Measurements from ENCODE around the gene SEC14L1.

SEC14L1 gene

GRCh38 chr17:77163001-77163400 is 22.2 kb downstream of the SEC14L1 start:
- no peaks in the 10 kb centered on the region for H3K9me3 ChIP-seq (replicated peaks; ENCODE audit: insufficient read depth, low read length)
- H2AFZ ChIP-seq (ENCODE audit: low read length), result no peak overlapping the region
- peak overlapping the region; percentile 81 for H3K4me2 ChIP-seq (ENCODE audit: low read depth, low read length)
- H3K27ac ChIP-seq (ENCODE audit: low read length), result peak overlapping the region; percentile 87
- H3K4me3 ChIP-seq (ENCODE audit: low read length), result peak overlapping the region; percentile 40
- no peaks in the 10 kb centered on the region for H3K9me2 ChIP-seq (replicated peaks; ENCODE audit: insufficient read depth, low read length)
- peaks cover 53% of the 10 kb centered on the region for H3F3A ChIP-seq (ENCODE audit: insufficient read depth, low read length)
- no peak for TF ChIP-seq EZH2 (optimal IDR thresholded peaks at IDR 0.05; ENCODE audit: low read depth, low read length)
- no peak for TF ChIP-seq CTCF (IDR thresholded peaks at IDR 0.05; ENCODE audit: low read length)
- no peak for TF ChIP-seq EZH2phosphoT487 (IDR thresholded peaks at IDR 0.05; ENCODE audit: low read length)
- H3K27me3 ChIP-seq (replicated peaks; ENCODE audit: insufficient read depth, low read length), result no peaks in the 10 kb centered on the region
- peaks cover 100% of the 10 kb centered on the region for H3K79me2 ChIP-seq (ENCODE audit: low read length)
- peak; percentile 41 for DNase-seq
- H3K36me3 ChIP-seq (replicated peaks; ENCODE audit: insufficient read depth, low read length), result peaks cover 23% of the 10 kb centered on the region
- H3K4me1 ChIP-seq (ENCODE audit: low read length), result peaks cover 73% of the 10 kb centered on the region
- peak overlapping the region; percentile 64 for H3K9ac ChIP-seq (ENCODE audit: low read length)
- H4K20me1 ChIP-seq (ENCODE audit: insufficient read depth, low read length), result peaks cover 24% of the 10 kb centered on the region; the same call in 1 of the 2 replicates

- Histone ChIP-seq H3K9me3 (replicated peaks; ENCODE audit: insufficient read depth, low read length) (no peaks in the 10 kb centered on the region), H3K4me1 (ENCODE audit: low read length) (peaks cover 67% of the 10 kb centered on the region), H3K4me3 (ENCODE audit: low read length) (peak overlapping the region; percentile 40; the same call in 1 of the 2 replicates), H3F3A (ENCODE audit: insufficient read depth, low read length) (peaks cover 53% of the 10 kb centered on the region), H3K9me2 (replicated peaks; ENCODE audit: insufficient read depth, low read length) (no peaks in the 10 kb centered on the region), H3K79me2 (ENCODE audit: low read length) (peaks cover 100% of the 10 kb centered on the region), H3K4me2 (ENCODE audit: low read depth, low read length) (peak overlapping the region; percentile 81), H3K27ac (ENCODE audit: low read length) (peak overlapping the region; percentile 87), H3K36me3 (replicated peaks; ENCODE audit: insufficient read depth, low read length) (peaks cover 29% of the 10 kb centered on the region), H2AFZ (ENCODE audit: low read length) (no peak overlapping the region), H4K20me1 (ENCODE audit: insufficient read depth, low read length) (peaks cover 19% of the 10 kb centered on the region; the same call in 1 of the 2 replicates), H3K9ac (ENCODE audit: low read length) (peak overlapping the region; percentile 64), H3K27me3 (replicated peaks; ENCODE audit: insufficient read depth, low read length) (no peaks in the 10 kb centered on the region)
- DNase-seq, result peak; percentile 91
- TF ChIP-seq CTCF (IDR thresholded peaks at IDR 0.05; ENCODE audit: low read length) (no peak), EZH2phosphoT487 (IDR thresholded peaks at IDR 0.05; ENCODE audit: low read length) (no peak), EZH2 (optimal IDR thresholded peaks at IDR 0.05; ENCODE audit: low read depth, low read length) (no peak)
These were observed 22.9 kb downstream of the SEC14L1 start for GRCh38 chr17:77163511-77164280.

GRCh38 chr17:77164483-77165091 is 23.8 kb downstream of the SEC14L1 start:
- Histone ChIP-seq H3K36me3 (replicated peaks; ENCODE audit: insufficient read depth, low read length) (peaks cover 32% of the 10 kb centered on the region), H3K27me3 (replicated peaks; ENCODE audit: insufficient read depth, low read length) (no peaks in the 10 kb centered on the region), H2AFZ (ENCODE audit: low read length) (no peak overlapping the region), H3K9me2 (replicated peaks; ENCODE audit: insufficient read depth, low read length) (no peaks in the 10 kb centered on the region), H3K4me2 (ENCODE audit: low read depth, low read length) (peak overlapping the region; percentile 81; the same call in 1 of the 2 replicates), H4K20me1 (ENCODE audit: insufficient read depth, low read length) (peaks cover 25% of the 10 kb centered on the region; the same call in 1 of the 2 replicates), H3K79me2 (ENCODE audit: low read length) (peaks cover 100% of the 10 kb centered on the region), H3F3A (ENCODE audit: insufficient read depth, low read length) (peaks cover 51% of the 10 kb centered on the region), H3K9ac (ENCODE audit: low read length) (peak overlapping the region; percentile 64), H3K9me3 (replicated peaks; ENCODE audit: insufficient read depth, low read length) (no peaks in the 10 kb centered on the region), H3K4me3 (ENCODE audit: low read length) (peak overlapping the region; percentile 18; the same call in 1 of the 2 replicates), H3K4me1 (ENCODE audit: low read length) (peaks cover 65% of the 10 kb centered on the region), H3K27ac (ENCODE audit: low read length) (peak overlapping the region; percentile 87)
- TF ChIP-seq EZH2 (optimal IDR thresholded peaks at IDR 0.05; ENCODE audit: low read depth, low read length), result no peak
- TF ChIP-seq EZH2phosphoT487 (IDR thresholded peaks at IDR 0.05; ENCODE audit: low read length), result no peak
- TF ChIP-seq CTCF (IDR thresholded peaks at IDR 0.05; ENCODE audit: low read length), result no peak
- no peak for DNase-seq
